GM18867 (cell line): ENCODE data around the gene GRAP.
"Not testable (repeated sequence)": the region's sequence is repeated elsewhere in the genome, so short reads cannot be mapped to it uniquely, and the experiment has no call there.

Source experiments
- ATAC-seq: cut with Tn5 transposase; IDR thresholded peaks from one replicate; pipeline ENCODE4 v1.9.1; 2021; ENCODE audit warnings: mild to moderate bottlenecking, moderate library complexity; ENCODE audit not compliant: unreplicated experiment

Gene GRAP

GRCh38 chr17:19046782-19047375 lies at the start of gene GRAP:
TSS of gene GRAP (minus strand) at chr17:19046957. CDS start at chr17:19046926, 31 bp downstream.
- ATAC-seq, result not testable (repeated sequence)

GRCh38 chr17:19093684-19094438 lies 47.1 kb upstream of the GRAP start:
- not testable (repeated sequence) for ATAC-seq

- ATAC-seq, result not testable (repeated sequence)
These were observed 46.3 kb upstream of the GRAP start for GRCh38 chr17:19092737-19093683.

GRCh38 chr17:19090058-19090772 lies 43.5 kb upstream of the GRAP start:
- peak; percentile 42 for ATAC-seq

DNA sequence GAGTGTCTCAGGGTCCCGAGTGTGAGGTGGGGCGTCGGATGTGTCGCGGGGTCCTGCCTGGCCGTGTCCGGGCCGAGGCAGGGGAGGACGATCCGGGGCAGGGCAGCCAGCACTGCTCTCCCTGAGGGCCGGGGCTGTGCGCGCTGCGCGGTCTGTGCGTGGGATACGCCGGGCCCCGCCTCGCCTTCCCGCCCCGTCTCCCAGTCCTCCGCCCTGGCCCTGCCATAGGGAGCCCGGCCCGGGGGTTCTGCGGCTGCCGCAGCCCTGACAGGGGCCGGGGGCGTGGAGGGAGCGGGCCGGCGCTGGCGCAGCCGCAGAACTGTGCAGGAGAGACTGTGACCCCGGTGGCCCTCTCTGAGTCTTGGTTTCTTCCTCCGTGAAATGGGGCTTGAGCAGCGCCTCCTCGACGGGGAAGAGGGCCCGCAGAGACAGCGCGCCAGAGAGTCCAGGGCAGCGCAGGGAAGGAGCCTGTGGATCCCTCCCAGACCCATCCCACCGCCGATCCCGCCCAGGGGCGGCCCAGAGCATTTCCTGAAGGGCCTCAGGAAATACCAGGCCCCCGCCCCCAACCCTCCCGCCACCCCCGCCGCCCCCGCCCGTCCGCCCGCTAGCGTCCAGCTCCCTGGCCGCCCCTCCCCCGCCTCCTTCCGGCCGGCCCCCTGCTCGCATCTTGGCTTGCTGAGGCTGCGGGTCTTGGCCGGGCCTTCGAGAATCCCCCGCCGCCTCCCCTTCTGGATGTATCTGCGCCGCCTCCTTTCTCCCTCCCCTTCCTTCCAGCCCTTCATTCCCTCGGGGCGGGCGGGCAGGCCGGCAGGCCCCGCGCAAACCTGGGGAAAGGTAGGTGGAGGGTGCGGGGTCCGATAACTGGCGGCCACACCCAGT lies 42.3 kb upstream of the GRAP start:
- not testable (repeated sequence) for ATAC-seq

GRCh38 chr17:19077386-19077785 lies 30.6 kb upstream of the GRAP start:
- not testable (repeated sequence) for ATAC-seq

DNA sequence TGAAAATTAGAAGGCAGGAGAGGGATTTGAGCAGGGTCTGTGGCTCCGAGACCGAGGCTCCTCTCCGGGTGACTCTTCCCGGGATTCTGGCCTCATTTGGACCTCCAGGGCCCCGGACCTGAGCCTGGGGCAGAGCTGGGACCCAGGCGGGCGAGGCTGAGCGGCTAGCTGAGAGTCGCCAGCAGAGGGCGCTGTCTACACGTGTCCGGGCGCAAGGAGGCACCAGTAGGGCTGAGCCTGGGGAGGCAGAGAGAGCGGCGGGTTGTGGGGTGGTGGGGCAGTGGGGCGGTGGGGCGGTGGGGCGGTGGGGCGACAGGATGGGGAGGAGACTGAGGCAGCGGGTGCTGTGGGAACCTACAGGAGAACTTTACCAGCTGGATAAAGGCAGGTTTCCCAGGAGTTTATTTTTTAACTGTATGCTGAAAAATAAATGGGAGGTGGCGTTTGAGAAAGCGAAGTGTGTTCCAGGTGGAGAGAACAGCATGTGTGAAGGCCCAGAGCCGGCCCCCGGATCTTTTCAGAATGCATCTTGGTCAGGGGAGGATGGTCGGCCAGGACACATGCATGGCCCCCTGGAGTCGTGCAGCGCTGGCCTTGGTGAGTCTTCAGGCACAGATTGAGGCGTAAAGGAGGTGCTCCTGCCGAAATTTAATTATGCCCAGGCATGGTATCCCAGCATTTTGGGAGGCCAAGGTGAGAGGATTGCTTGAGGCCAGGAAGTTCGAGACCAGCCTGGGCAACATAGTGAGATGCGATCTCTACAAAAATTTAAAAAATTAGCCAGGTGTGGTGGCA lies 29.8 kb upstream of the GRAP start:
- ATAC-seq, result not testable (repeated sequence)

GRCh38 chr17:19070318-19071168 lies 23.8 kb upstream of the GRAP start:
- ATAC-seq, result peak; percentile 87

DNA sequence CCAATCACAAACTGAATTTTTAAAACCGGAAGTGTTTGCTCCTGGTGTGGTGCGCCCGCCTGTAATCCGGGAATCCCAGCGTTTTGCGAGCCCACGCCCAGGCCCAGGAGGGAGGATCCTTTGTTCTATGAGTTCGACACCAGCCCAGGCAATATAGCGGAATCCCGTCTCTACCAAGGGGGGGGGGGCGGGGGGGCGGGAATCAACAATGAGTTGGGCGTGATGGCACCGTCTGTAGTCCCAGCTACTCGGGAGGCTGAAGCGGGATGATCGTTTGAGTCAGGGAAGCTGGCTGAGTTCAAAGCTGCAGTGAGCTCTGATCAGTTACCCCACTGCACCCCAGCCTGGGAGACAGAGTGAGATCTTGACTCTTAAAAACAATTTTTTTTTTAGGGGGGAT lies 17.6 kb upstream of the GRAP start:
- ATAC-seq, result not testable (repeated sequence)

- peak; percentile 36 for ATAC-seq
These were observed 16.7 kb upstream of the GRAP start for GRCh38 chr17:19063326-19063956.

GRCh38 chr17:19062718-19063325 lies 16.1 kb upstream of the GRAP start:
- ATAC-seq, result peak; percentile 61

- peak; percentile 61 for ATAC-seq
These were observed 15.4 kb upstream of the GRAP start for GRCh38 chr17:19062009-19062717.

- ATAC-seq, result not testable (repeated sequence)
These were observed 8.7 kb upstream of the GRAP start for GRCh38 chr17:19055447-19055846.

GRCh38 chr17:19048826-19049225 lies 2.1 kb upstream of the GRAP start:
- ATAC-seq, result not testable (repeated sequence)

- ATAC-seq, result not testable (repeated sequence)
These were observed 753 bp upstream of the GRAP start for GRCh38 chr17:19047510-19047909.

GRCh38 chr17:19044643-19045042 lies 2.1 kb downstream of the GRAP start:
- ATAC-seq, result not testable (repeated sequence)
